GM19099 (cell line): ENCODE results near the gene GCDH.

ENCODE experiments used
- POLR2A ChIP-seq: IDR thresholded peaks from 3 replicates; pipeline ENCODE4 v1.6.1; 2011; ENCODE audit warnings: low read depth; ENCODE audit not compliant: insufficient read length; ENCODE audit errors: extremely low read depth

GCDH gene

GRCh38 chr19:12885749-12886650 is 5.0 kb upstream of the GCDH start:
- TF ChIP-seq POLR2A: no peak

GRCh38 chr19:12886651-12886968 is 4.3 kb upstream of the GCDH start:
- TF ChIP-seq POLR2A: no peak

- no peak for TF ChIP-seq POLR2A
Observed at GRCh38 chr19:12886969-12887747, 3.8 kb upstream of the GCDH start, which contains the start of gene KLF1. TSS of gene KLF1 (minus strand) at chr19:12887201. CDS start at chr19:12887140, 61 bp downstream.

GRCh38 chr19:12888006-12888603 is 2.9 kb upstream of the GCDH start:
- no peak for TF ChIP-seq POLR2A

GRCh38 chr19:12891553-12892021 is 627 bp downstream of the GCDH start:
- TF ChIP-seq POLR2A: no peak

GRCh38 chr19:12893582-12893981 is 2.6 kb downstream of the GCDH start:
- no peak for TF ChIP-seq POLR2A

- no peak for TF ChIP-seq POLR2A
Observed at GRCh38 chr19:12896460-12896859, 5.5 kb downstream of the GCDH start.

- TF ChIP-seq POLR2A: no peak
Observed at GRCh38 chr19:12899891-12900518, 9.0 kb downstream of the GCDH start.

GRCh38 chr19:12907166-12907565 is 16.2 kb downstream of the GCDH start:
- TF ChIP-seq POLR2A: no peak

GRCh38 chr19:12912571-12912970 is 21.6 kb downstream of the GCDH start:
- no peak for TF ChIP-seq POLR2A

GRCh38 chr19:12913011-12913561 is 22.1 kb downstream of the GCDH start:
- no peak for TF ChIP-seq POLR2A

GRCh38 chr19:12913851-12914690 is 23.1 kb downstream of the GCDH start:
- no peak for TF ChIP-seq POLR2A

- no peak for TF ChIP-seq POLR2A
Observed at GRCh38 chr19:12918253-12918652, 27.3 kb downstream of the GCDH start.

GRCh38 chr19:12921047-12921446 is 30.1 kb downstream of the GCDH start:
- TF ChIP-seq POLR2A: no peak
